ENCODE results near the gene FAM181A.

The FAM181A gene

GRCh38 chr14:93903342-93904184 is 23.6 kb upstream of the FAM181A start:
- no peak for DNase-seq (ENCODE audit: low read depth in 2 of 2)

- no peak for DNase-seq (ENCODE audit: low read depth in 2 of 2)
Observed at GRCh38 chr14:93905623-93906022, 21.5 kb upstream of the FAM181A start.

GRCh38 chr14:93906341-93907329 is 20.5 kb upstream of the FAM181A start:
- DNase-seq (ENCODE audit: low read depth in 2 of 2) = peak in 1 of 2 donors; percentile 8

GRCh38 chr14:93909429-93910128 is 17.6 kb upstream of the FAM181A start:
- DNase-seq (ENCODE audit: low read depth in 2 of 2) = no peak

GRCh38 chr14:93911975-93912615 is 15.0 kb upstream of the FAM181A start:
- DNase-seq (ENCODE audit: low read depth in 2 of 2) = no peak

- DNase-seq (ENCODE audit: low read depth in 2 of 2) = no peak
Observed at GRCh38 chr14:93912782-93913181, 14.4 kb upstream of the FAM181A start.

- no peak for DNase-seq (ENCODE audit: low read depth in 2 of 2)
Observed at GRCh38 chr14:93914278-93914677, 12.9 kb upstream of the FAM181A start.

- DNase-seq (ENCODE audit: low read depth in 2 of 2) = no peak
Observed at GRCh38 chr14:93915070-93915705, 12.0 kb upstream of the FAM181A start.

- DNase-seq (ENCODE audit: low read depth in 2 of 2) = no peak
Observed at GRCh38 chr14:93915800-93916199, 11.3 kb upstream of the FAM181A start.

- DNase-seq (ENCODE audit: low read depth in 2 of 2) = no peak
Observed at GRCh38 chr14:93916498-93916897, 10.6 kb upstream of the FAM181A start.

- DNase-seq (ENCODE audit: low read depth in 2 of 2) = no peak
Observed at GRCh38 chr14:93917141-93917540, 10.0 kb upstream of the FAM181A start.

GRCh38 chr14:93921001-93921806 is 5.9 kb upstream of the FAM181A start:
- no peak for DNase-seq (ENCODE audit: low read depth in 2 of 2)

GRCh38 chr14:93923626-93924025 is 3.5 kb upstream of the FAM181A start:
- DNase-seq (ENCODE audit: low read depth in 2 of 2) = no peak

GRCh38 chr14:93924592-93925355 is 2.4 kb upstream of the FAM181A start:
- DNase-seq (ENCODE audit: low read depth in 2 of 2) = no peak

- no peak for DNase-seq (ENCODE audit: low read depth in 2 of 2)
Observed at GRCh38 chr14:93925374-93925895, 1.7 kb upstream of the FAM181A start.

- DNase-seq (ENCODE audit: low read depth in 2 of 2) = no peak
Observed at GRCh38 chr14:93926245-93926872, 785 bp upstream of the FAM181A start.

GRCh38 chr14:93927800-93928145 is 629 bp downstream of the FAM181A start:
- DNase-seq (ENCODE audit: low read depth in 2 of 2) = no peak

- no peak for DNase-seq (ENCODE audit: low read depth in 2 of 2)
Observed at GRCh38 chr14:93928184-93929047, 1.3 kb downstream of the FAM181A start.
